Measurements from ENCODE around the gene CADPS2.
"Not testable (repeated sequence)": the region's sequence is repeated elsewhere in the genome, so short reads cannot be mapped to it uniquely, and the experiment has no call there.

The CADPS2 gene

GRCh38 chr7:122702872-122703510, 183.3 kb downstream of the CADPS2 start, which contains the start of gene RNF148:
TSS of gene RNF148 (minus strand) at chr7:122702922. CDS start at chr7:122702750, 172 bp downstream.
- DNase-seq = no peak

GRCh38 chr7:122699017-122699416, 187.2 kb downstream of the CADPS2 start, which contains the start of gene RNF133:
TSS of gene RNF133 (minus strand) at chr7:122699117. CDS start at chr7:122698918, 199 bp downstream.
- no peak for DNase-seq

GRCh38 chr7:122695816-122696215, 190.4 kb downstream of the CADPS2 start:
- DNase-seq = no peak

- DNase-seq = no peak
Measured at GRCh38 chr7:122694697-122695096, 191.6 kb downstream of the CADPS2 start.

- DNase-seq = no peak
Measured at GRCh38 chr7:122692769-122693309, 193.4 kb downstream of the CADPS2 start.

- DNase-seq = no peak
Measured at GRCh38 chr7:122691569-122692235, 194.6 kb downstream of the CADPS2 start.

- no peak for DNase-seq
Measured at GRCh38 chr7:122689346-122690109, 196.7 kb downstream of the CADPS2 start.

GRCh38 chr7:122688400-122688998, 197.8 kb downstream of the CADPS2 start:
- no peak for DNase-seq

- no peak for DNase-seq
Measured at GRCh38 chr7:122686360-122686878, 199.8 kb downstream of the CADPS2 start.

GRCh38 chr7:122684504-122684903, 201.8 kb downstream of the CADPS2 start:
- DNase-seq = no peak

GRCh38 chr7:122682815-122683550, 203.3 kb downstream of the CADPS2 start:
- no peak for DNase-seq

GRCh38 chr7:122681186-122681585, 205.1 kb downstream of the CADPS2 start:
- DNase-seq = not testable (repeated sequence)

GRCh38 chr7:122679813-122680212, 206.4 kb downstream of the CADPS2 start:
- no peak for DNase-seq

- not testable (repeated sequence) for DNase-seq
Measured at GRCh38 chr7:122679269-122679709, 207.0 kb downstream of the CADPS2 start.

- DNase-seq = no peak
Measured at GRCh38 chr7:122677149-122677548, 209.1 kb downstream of the CADPS2 start.

- no peak for DNase-seq
Measured at GRCh38 chr7:122676466-122676865, 209.8 kb downstream of the CADPS2 start.

GRCh38 chr7:122675621-122676020, 210.6 kb downstream of the CADPS2 start:
- DNase-seq = no peak

GRCh38 chr7:122675011-122675410, 211.2 kb downstream of the CADPS2 start:
- DNase-seq = no peak

- no peak for DNase-seq
Measured at GRCh38 chr7:122674502-122674901, 211.8 kb downstream of the CADPS2 start.

GRCh38 chr7:122673951-122674350, 212.3 kb downstream of the CADPS2 start:
- DNase-seq = no peak

GRCh38 chr7:122672536-122672935, 213.7 kb downstream of the CADPS2 start:
- DNase-seq = no peak

- no peak for DNase-seq
Measured at GRCh38 chr7:122663733-122664132, 222.5 kb downstream of the CADPS2 start.

All from DMS 273 treated with DMSO at 0.1 percent for 48 hours (cell line).